Measurements from ENCODE around the gene ADAP2.

- TF ChIP-seq, protein P1, sequence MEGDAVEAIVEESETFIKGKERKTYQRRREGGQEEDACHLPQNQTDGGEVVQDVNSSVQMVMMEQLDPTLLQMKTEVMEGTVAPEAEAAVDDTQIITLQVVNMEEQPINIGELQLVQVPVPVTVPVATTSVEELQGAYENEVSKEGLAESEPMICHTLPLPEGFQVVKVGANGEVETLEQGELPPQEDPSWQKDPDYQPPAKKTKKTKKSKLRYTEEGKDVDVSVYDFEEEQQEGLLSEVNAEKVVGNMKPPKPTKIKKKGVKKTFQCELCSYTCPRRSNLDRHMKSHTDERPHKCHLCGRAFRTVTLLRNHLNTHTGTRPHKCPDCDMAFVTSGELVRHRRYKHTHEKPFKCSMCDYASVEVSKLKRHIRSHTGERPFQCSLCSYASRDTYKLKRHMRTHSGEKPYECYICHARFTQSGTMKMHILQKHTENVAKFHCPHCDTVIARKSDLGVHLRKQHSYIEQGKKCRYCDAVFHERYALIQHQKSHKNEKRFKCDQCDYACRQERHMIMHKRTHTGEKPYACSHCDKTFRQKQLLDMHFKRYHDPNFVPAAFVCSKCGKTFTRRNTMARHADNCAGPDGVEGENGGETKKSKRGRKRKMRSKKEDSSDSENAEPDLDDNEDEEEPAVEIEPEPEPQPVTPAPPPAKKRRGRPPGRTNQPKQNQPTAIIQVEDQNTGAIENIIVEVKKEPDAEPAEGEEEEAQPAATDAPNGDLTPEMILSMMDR (IDR thresholded peaks at IDR 0.05; ENCODE audit: insufficient read depth, low read depth, low read length) = no peak
- TF ChIP-seq EZH2 (IDR thresholded peaks at IDR 0.05; ENCODE audit: insufficient read depth, low read length) = no peak
These were observed 35.1 kb downstream of the ADAP2 start for GRCh38 chr17:30956764-30957374.

All from astrocyte (in vitro differentiated cells and primary cell).